ES-I3 (cell line): ENCODE results near the gene CCDC107.
"Not testable (repeated sequence)": the region's sequence is repeated elsewhere in the genome, so short reads cannot be mapped to it uniquely, and the experiment has no call there.

Source experiments
- H3K36me3 ChIP-seq: 2 replicates; pipeline ENCODE4 v1.6.1; 2013; ENCODE audit warnings: mild to moderate bottlenecking, low read length, control low read depth, moderate library complexity; ENCODE audit not compliant: insufficient read depth
- H3K4me1 ChIP-seq: 2 replicates; pipeline ENCODE4 v1.6.1; 2013; ENCODE audit warnings: mild to moderate bottlenecking, control low read depth, low read length; ENCODE audit not compliant: insufficient read depth
- H3K9ac ChIP-seq: 2 replicates; pipeline ENCODE4 v1.6.1; 2013; ENCODE audit warnings: low read depth, mild to moderate bottlenecking, low read length, moderate library complexity
- H3K9me3 ChIP-seq: 2 replicates; pipeline ENCODE4 v1.6.1; 2013; ENCODE audit warnings: mild to moderate bottlenecking, low read length, moderate library complexity; ENCODE audit not compliant: control insufficient read depth, insufficient read depth

The CCDC107 gene

GRCh38 chr9:35628389-35628991 lies 29.6 kb upstream of the CCDC107 start:
- Histone ChIP-seq H3K9ac (no peak overlapping the region), H3K9me3 (no peaks in the 10 kb centered on the region), H3K36me3 (no peaks in the 10 kb centered on the region), H3K4me1 (no peaks in the 10 kb centered on the region)

- H3K4me1 ChIP-seq = no peaks in the 10 kb centered on the region
- H3K9ac ChIP-seq = no peak overlapping the region
- no peaks in the 10 kb centered on the region for H3K9me3 ChIP-seq
- no peaks in the 10 kb centered on the region for H3K36me3 ChIP-seq
Measured at GRCh38 chr9:35629597-35629996, 28.5 kb upstream of the CCDC107 start.

- H3K9ac ChIP-seq = no peak overlapping the region
- no peaks in the 10 kb centered on the region for H3K4me1 ChIP-seq
Measured at GRCh38 chr9:35635730-35636129, 22.4 kb upstream of the CCDC107 start.

GRCh38 chr9:35636135-35636876 lies 21.8 kb upstream of the CCDC107 start:
- H3K9me3 ChIP-seq = no peaks in the 10 kb centered on the region
- no peaks in the 10 kb centered on the region for H3K4me1 ChIP-seq
- no peaks in the 10 kb centered on the region for H3K36me3 ChIP-seq
- H3K9ac ChIP-seq = no peak overlapping the region

More at GRCh38 chr9:35635730-35636129, 22.4 kb upstream of the CCDC107 start:
- Histone ChIP-seq H3K36me3 (no peaks in the 10 kb centered on the region), H3K9me3 (no peaks in the 10 kb centered on the region)

GRCh38 chr9:35636877-35637246 lies 21.2 kb upstream of the CCDC107 start:
- not testable (repeated sequence) for H3K36me3 ChIP-seq, H3K9ac ChIP-seq, H3K4me1 ChIP-seq, H3K9me3 ChIP-seq

GRCh38 chr9:35637427-35637955 lies 20.6 kb upstream of the CCDC107 start:
- not testable (repeated sequence) for H3K9me3 ChIP-seq, H3K4me1 ChIP-seq, H3K9ac ChIP-seq, H3K36me3 ChIP-seq

- H3K36me3 ChIP-seq, H3K4me1 ChIP-seq, H3K9ac ChIP-seq, H3K9me3 ChIP-seq: not testable (repeated sequence)
Measured at GRCh38 chr9:35638751-35639150, 19.3 kb upstream of the CCDC107 start.

GRCh38 chr9:35639225-35639624 lies 18.9 kb upstream of the CCDC107 start:
- H3K9me3 ChIP-seq, H3K9ac ChIP-seq, H3K36me3 ChIP-seq, H3K4me1 ChIP-seq: not testable (repeated sequence)

GRCh38 chr9:35639631-35640030 lies 18.5 kb upstream of the CCDC107 start:
- Histone ChIP-seq H3K4me1 (no peaks in the 10 kb centered on the region), H3K9me3 (no peaks in the 10 kb centered on the region), H3K9ac (no peak overlapping the region), H3K36me3 (no peaks in the 10 kb centered on the region)

- H3K9me3 ChIP-seq, H3K9ac ChIP-seq, H3K36me3 ChIP-seq, H3K4me1 ChIP-seq: not testable (repeated sequence)
Measured at GRCh38 chr9:35640431-35640830, 17.7 kb upstream of the CCDC107 start.

GRCh38 chr9:35641478-35641877 lies 16.6 kb upstream of the CCDC107 start:
- not testable (repeated sequence) for H3K36me3 ChIP-seq, H3K9me3 ChIP-seq, H3K4me1 ChIP-seq, H3K9ac ChIP-seq

GRCh38 chr9:35643046-35643445 lies 15.0 kb upstream of the CCDC107 start:
- H3K9me3 ChIP-seq = no peaks in the 10 kb centered on the region
- no peaks in the 10 kb centered on the region for H3K36me3 ChIP-seq
- no peak overlapping the region for H3K9ac ChIP-seq
- H3K4me1 ChIP-seq = no peaks in the 10 kb centered on the region

- not testable (repeated sequence) for H3K36me3 ChIP-seq, H3K9me3 ChIP-seq, H3K4me1 ChIP-seq
- H3K9ac ChIP-seq = peak overlapping the region; percentile 91
Measured at GRCh38 chr9:35645736-35646135, 12.4 kb upstream of the CCDC107 start.

- Histone ChIP-seq H3K4me1 (peaks cover 10% of the 10 kb centered on the region; the same call in 1 of the 2 replicates), H3K9ac (peak overlapping the region; percentile 91), H3K9me3 (no peaks in the 10 kb centered on the region), H3K36me3 (no peaks in the 10 kb centered on the region)
Measured at GRCh38 chr9:35646153-35646532, 11.9 kb upstream of the CCDC107 start.

GRCh38 chr9:35646533-35647265 lies 11.4 kb upstream of the CCDC107 start:
- Histone ChIP-seq H3K4me1 (peaks cover 10% of the 10 kb centered on the region; the same call in 1 of the 2 replicates), H3K9me3 (no peaks in the 10 kb centered on the region), H3K9ac (peak overlapping the region; percentile 91), H3K36me3 (no peaks in the 10 kb centered on the region)
